K562 (cell line): Measurements from ENCODE around the gene SLC39A7. TPM values are rescaled to one million over a fixed set of nuclear protein-coding genes. Genes with fewer than 3 reads are reported as not detected.

Experiments
- CHD2 ChIP-seq: IDR thresholded peaks from 2 replicates; pipeline ENCODE4 v1.6.1; 2011; ENCODE audit warnings: low read depth, low read length
- CHD4 ChIP-seq: fragments of 200-600 bp; sonication (generic); IDR thresholded peaks from 3 replicates; pipeline ENCODE4 v1.6.1; 2012; ENCODE audit warnings: low read depth, mild to moderate bottlenecking, mixed read lengths, low read length, inconsistent platforms; ENCODE audit not compliant: insufficient read depth, insufficient replicate concordance, poor library complexity, severe bottlenecking
- CHD7 ChIP-seq: fragments of 200-600 bp; sonication (generic); IDR thresholded peaks from one replicate; pipeline ENCODE4 v1.6.1; 2012; ENCODE audit warnings: mild to moderate bottlenecking, low read depth, low read length, inconsistent platforms
- CSDE1 ChIP-seq, 2 experiments: fragments of 450-650 bp; IDR thresholded peaks; 2 replicates each; pipeline ENCODE4 v1.6.1; 2016; ENCODE audit warnings: mild to moderate bottlenecking in 1 of 2
- MEF2D ChIP-seq: conservative IDR thresholded peaks from 2 replicates; pipeline ENCODE4 v1.6.1; 2016; ENCODE audit warnings: low read depth, missing genetic modification characterization, missing compliant biosample characterization
- NR2C2 ChIP-seq, 2 experiments: fragments of 200-800 bp in 1 of 2; sonication (Bioruptor generic) in 1 of 2; sonication (generic) in 1 of 2; formaldehyde crosslinking in 1 of 2; IDR thresholded peaks; 2 replicates each; pipeline versions ENCODE4 v1.6.1 to v1.8.0; 2016 to 2022; ENCODE audit warnings: mild to moderate bottlenecking in 1 of 2, missing compliant biosample characterization in 1 of 2, missing genetic modification characterization in 1 of 2, missing genetic modification reagents in 1 of 2
- SRF ChIP-seq, 2 experiments: fragments of 250-450, 450-650 bp in 1 of 2; sonication (Bioruptor Pico) in 1 of 2; sonication (generic) in 1 of 2; formaldehyde crosslinking; IDR thresholded peaks; 2 replicates each; pipeline versions ENCODE4 v1.5.0 to v1.5.1; 2020 to 2022; ENCODE audit warnings: mild to moderate bottlenecking in 1 of 2, missing genetic modification reagents in 1 of 2
- ZBTB5 ChIP-seq: fragments of 450-650 bp; IDR thresholded peaks from 2 replicates; pipeline ENCODE4 v1.6.1; 2017; ENCODE audit warnings: antibody characterized with exemption
- ZNF146 ChIP-seq: IDR thresholded peaks from one replicate; pipeline ENCODE4 v1.6.1; 2018; ENCODE audit warnings: missing compliant biosample characterization; ENCODE audit not compliant: unreplicated experiment
- ZNF408 ChIP-seq: fragments of 250-450 bp; sonication (Bioruptor Pico); IDR thresholded peaks from 2 replicates; pipeline ENCODE4 v1.4.0; 2020; ENCODE audit warnings: low read depth, mild to moderate bottlenecking, moderate library complexity
- ZZZ3 ChIP-seq: fragments of 450-650 bp; IDR thresholded peaks from 2 replicates; pipeline ENCODE4 v1.6.1; 2016; ENCODE audit warnings: antibody characterized with exemption, mild to moderate bottlenecking, moderate library complexity
- polyA plus RNA-seq, 8 experiments: library from polyadenylated mRNA; depleted of rRNA in 4 of 8; stranded (reverse) in 5 of 8; unstranded in 3 of 8; fragments of >200 nt; fragmentation: Nextera tagmentation in 2 of 8; fragmentation: Illumina TruSeq in 1 of 8; extraction: Ambion mirVana in 2 of 8; extraction: Trizol in 1 of 8; gene quantifications; 2 replicates each; pipeline versions ENCODE4 v1.2.1 to v1.2.3, GENCODE V29; 2011 to 2014; ENCODE audit warnings: inconsistent platforms in 1 of 8, missing spikeins in 1 of 8
- total RNA-seq, 7 experiments: library from RNA; depleted of rRNA in 6 of 7; stranded (reverse); fragments of >200 nt in 6 of 7; fragmentation: Illumina TruSeq in 2 of 7; extraction: Trizol in 2 of 7; gene quantifications; 2 replicates each; pipeline versions ENCODE4 v1.2.1 to v1.2.3, GENCODE V29; 2011 to 2021; ENCODE audit warnings: low replicate concordance in 1 of 7
- TF ChIP-seq, protein P1 (sequence below), 2 experiments: IDR thresholded peaks; 2 replicates each; pipeline ENCODE4 v1.6.1; 2011; ENCODE audit warnings: borderline replicate concordance in 1 of 2, control low read depth in 1 of 2, low read depth in 1 of 2, low read length in 1 of 2, mild to moderate bottlenecking in 1 of 2, mixed read lengths in 1 of 2, moderate library complexity in 1 of 2; ENCODE audit not compliant: insufficient read depth in 1 of 2, insufficient read length in 1 of 2, poor library complexity in 1 of 2, severe bottlenecking in 1 of 2; ENCODE audit errors: extremely low read depth in 1 of 2

SLC39A7 gene
- total and polyA plus RNA-seq, 9 of the 15 experiments (the other 6 are each of a cell fraction or from before 2014, with no cell fraction given), result 21.7 to 169 (median 121) TPM

GRCh38 chr6:33183071-33183683 lies 17.5 kb upstream of the SLC39A7 start (continued):
- no peak for TF ChIP-seq CHD7
- TF ChIP-seq ZNF408, result no peak
- TF ChIP-seq, protein P1, sequence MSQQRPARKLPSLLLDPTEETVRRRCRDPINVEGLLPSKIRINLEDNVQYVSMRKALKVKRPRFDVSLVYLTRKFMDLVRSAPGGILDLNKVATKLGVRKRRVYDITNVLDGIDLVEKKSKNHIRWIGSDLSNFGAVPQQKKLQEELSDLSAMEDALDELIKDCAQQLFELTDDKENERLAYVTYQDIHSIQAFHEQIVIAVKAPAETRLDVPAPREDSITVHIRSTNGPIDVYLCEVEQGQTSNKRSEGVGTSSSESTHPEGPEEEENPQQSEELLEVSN (IDR thresholded peaks at IDR 0.05; ENCODE audit: borderline replicate concordance in 1 of 2, extremely low read depth in 1 of 2, insufficient read depth in 1 of 2, insufficient read length in 1 of 2, low read depth in 1 of 2, low read length in 1 of 2, poor library complexity in 1 of 2, severe bottlenecking in 1 of 2), result no peak
- no peak for TF ChIP-seq CHD4
- TF ChIP-seq MEF2D (tag), result no peak
- TF ChIP-seq CHD2, result no peak
- peak; percentile 62; the same call in 1 of the 2 replicates for TF ChIP-seq NR2C2 (CRISPR knock-in tag; IDR thresholded peaks at IDR 0.05)
- peak; percentile 89 for TF ChIP-seq NR2C2 (tag; IDR thresholded peaks at IDR 0.05)
- 0 out of 4 replicates have a peak, but pooled peaks of 1 of the 2 experiments have one; percentile 44 for TF ChIP-seq CSDE1 (IDR thresholded peaks at IDR 0.05)
- no peak for TF ChIP-seq ZZZ3
- no peak for TF ChIP-seq ZBTB5
- no peak for TF ChIP-seq SRF (CRISPR knock-in tag; IDR thresholded peaks at IDR 0.05)
- no peak for TF ChIP-seq ZNF146
